HepG2 (cell line): Measurements from ENCODE around the gene TESK1. TPM values are rescaled to one million over a fixed set of nuclear protein-coding genes. Genes with fewer than 3 reads are reported as not detected.

Experiments
- KAT8 ChIP-seq: IDR thresholded peaks from 2 replicates; pipeline ENCODE4 v1.6.1; 2016; ENCODE audit warnings: missing genetic modification reagents, missing compliant biosample characterization
- MAFG ChIP-seq: sonication (generic); formaldehyde crosslinking; IDR thresholded peaks from 2 replicates; pipeline ENCODE4 v1.5.1; 2020; ENCODE audit warnings: mild to moderate bottlenecking, missing genetic modification reagents
- MBNL3 ChIP-seq: fragments of 250-450 bp; sonication (Bioruptor Pico); conservative IDR thresholded peaks from 2 replicates; pipeline ENCODE4 v1.8.0; 2022; ENCODE audit warnings: mild to moderate bottlenecking, inconsistent platforms
- PHB2 ChIP-seq: fragments of 450-650 bp; IDR thresholded peaks from 2 replicates; pipeline ENCODE4 v1.6.1; 2018; ENCODE audit not compliant: partially characterized antibody
- PRMT3 ChIP-seq: sonication (generic); formaldehyde crosslinking; IDR thresholded peaks from 2 replicates; pipeline ENCODE4 v1.8.1; 2022; ENCODE audit warnings: low read depth, mild to moderate bottlenecking, moderate library complexity, missing genetic modification reagents, borderline replicate concordance
- RAD21 ChIP-seq: fragments of 450-650 bp; formaldehyde crosslinking; IDR thresholded peaks from 2 replicates; pipeline ENCODE4 v1.5.0; 2020; ENCODE audit warnings: mild to moderate bottlenecking
- RFX1 ChIP-seq: fragments of 450-650 bp; IDR thresholded peaks from 2 replicates; pipeline ENCODE4 v1.6.1; 2017
- SATB2 ChIP-seq: sonication (generic); formaldehyde crosslinking; IDR thresholded peaks from 2 replicates; pipeline ENCODE4 v1.5.0; 2020; ENCODE audit warnings: missing genetic modification reagents
- SP2 ChIP-seq: sonication (generic); formaldehyde crosslinking; IDR thresholded peaks from 2 replicates; pipeline ENCODE4 v1.5.1; 2020; ENCODE audit warnings: mild to moderate bottlenecking, missing genetic modification reagents
- ZFP36L1 ChIP-seq: sonication (generic); formaldehyde crosslinking; IDR thresholded peaks from 2 replicates; pipeline ENCODE4 v1.8.0; 2022; ENCODE audit warnings: mild to moderate bottlenecking, missing genetic modification reagents, moderate library complexity
- ZNF431 ChIP-seq: sonication (generic); formaldehyde crosslinking; IDR thresholded peaks from 2 replicates; pipeline ENCODE4 v1.9.0; 2022; ENCODE audit warnings: missing genetic modification reagents, low read depth, mild to moderate bottlenecking, borderline replicate concordance
- ZNF598 ChIP-seq: sonication (generic); formaldehyde crosslinking; IDR thresholded peaks from 2 replicates; pipeline ENCODE4 v1.5.1; 2020; ENCODE audit warnings: mild to moderate bottlenecking, missing genetic modification reagents, borderline replicate concordance
- polyA plus RNA-seq, 8 experiments: library from polyadenylated mRNA; depleted of rRNA in 3 of 8; stranded (reverse) in 7 of 8; unstranded in 1 of 8; fragments of >200 nt; fragmentation: Illumina TruSeq in 4 of 8; extraction: Trizol in 4 of 8; gene quantifications; 2 replicates each; pipeline versions ENCODE4 v1.2.1 to v1.2.3, GENCODE V29; 2011 to 2016; ENCODE audit warnings: low read depth in 4 of 8, missing spikeins in 1 of 8, mixed read lengths in 1 of 8; ENCODE audit not compliant: insufficient read depth in 1 of 8
- total RNA-seq, 5 experiments: library from RNA; depleted of rRNA; stranded (reverse); fragments of >200 nt; fragmentation: Illumina TruSeq; extraction: Trizol; gene quantifications; 2 replicates each; pipeline ENCODE4 v1.2.3, GENCODE V29; 2016; ENCODE audit warnings: low read depth in 1 of 5
- TF ChIP-seq, protein P1 (sequence below): sonication (generic); formaldehyde crosslinking; IDR thresholded peaks from 2 replicates; pipeline ENCODE4 v1.8.1; 2023; ENCODE audit warnings: mild to moderate bottlenecking, moderate library complexity, missing genetic modification reagents
- TF ChIP-seq, protein P2 (sequence below): sonication (generic); formaldehyde crosslinking; IDR thresholded peaks from 2 replicates; pipeline ENCODE4 v1.5.0; 2020; ENCODE audit warnings: missing genetic modification reagents
- TF ChIP-seq, protein P3 (sequence below): sonication (generic); formaldehyde crosslinking; IDR thresholded peaks from 2 replicates; pipeline ENCODE4 v1.8.0; 2022; ENCODE audit warnings: missing genetic modification reagents, mild to moderate bottlenecking, borderline replicate concordance
- TF ChIP-seq, protein P4 (sequence below): sonication (generic); formaldehyde crosslinking; IDR thresholded peaks from 2 replicates; pipeline ENCODE4 v1.4.0; 2020; ENCODE audit warnings: missing genetic modification reagents
- TF ChIP-seq, protein P5 (sequence below): sonication (generic); formaldehyde crosslinking; IDR thresholded peaks from 2 replicates; pipeline ENCODE4 v1.4.0; 2020; ENCODE audit warnings: missing genetic modification reagents, borderline replicate concordance
- TF ChIP-seq, protein P6 (sequence below): sonication (generic); formaldehyde crosslinking; IDR thresholded peaks from 2 replicates; pipeline ENCODE4 v1.9.0; 2021; ENCODE audit warnings: missing genetic modification reagents, borderline replicate concordance

The TESK1 gene
- total and polyA plus RNA-seq, 2 of the 13 experiments (the other 11 are each of a cell fraction or from before 2014, with no cell fraction given) = 7.3 to 13.6 TPM

DNA sequence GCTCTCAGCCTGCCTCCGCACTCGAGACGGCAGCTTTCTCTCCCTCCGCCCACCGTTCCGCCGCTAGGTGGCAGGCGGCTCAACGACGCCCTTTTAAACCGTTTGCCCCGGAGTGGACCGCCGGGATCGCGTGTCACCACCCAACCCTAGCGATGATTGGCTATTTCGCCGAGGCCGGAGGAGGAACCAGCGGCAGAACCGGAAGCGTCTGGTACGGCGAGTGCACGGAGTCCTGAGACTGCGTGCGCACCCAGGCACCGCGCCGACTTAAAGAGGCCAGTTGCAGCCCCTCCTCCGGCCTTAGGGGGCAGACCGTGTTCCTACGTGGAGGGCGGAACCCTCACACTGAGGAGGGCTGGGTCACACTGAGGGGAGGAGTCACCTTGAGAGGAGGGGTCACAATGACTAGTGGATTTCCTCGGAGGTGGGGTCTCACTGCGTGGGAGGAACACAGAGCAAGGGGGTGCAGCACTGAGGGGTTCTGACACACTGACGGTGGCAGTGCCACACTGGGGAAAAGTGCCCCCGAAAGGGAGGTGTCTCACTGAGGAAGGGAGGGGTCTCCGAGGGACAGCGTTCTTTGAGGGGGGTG lies 980 bp upstream of the TESK1 start (continued):
- TF ChIP-seq, protein P1, sequence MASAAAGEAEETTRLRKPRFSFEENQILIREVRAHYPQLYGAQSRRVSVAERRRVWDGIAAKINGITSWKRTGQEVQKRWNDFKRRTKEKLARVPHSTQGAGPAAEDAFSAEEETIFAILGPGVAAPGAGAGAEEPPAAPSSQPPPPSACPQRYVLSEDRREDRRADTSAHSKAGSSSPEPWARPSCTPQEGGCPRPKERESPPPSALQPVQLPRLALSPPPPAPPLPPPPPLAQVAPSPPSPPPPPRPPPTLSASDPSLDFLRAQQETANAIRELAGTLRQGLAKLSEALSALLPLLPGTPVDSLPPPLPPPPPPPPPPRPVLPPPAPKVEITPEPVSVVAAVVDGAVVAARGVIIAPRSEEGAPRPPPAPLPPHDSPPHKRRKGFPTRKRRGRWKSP = peak; percentile 90
- TF ChIP-seq ZNF598 = 0 out of 2 replicates have a peak, but pooled peaks have one; percentile 54
- TF ChIP-seq SP2 (CRISPR knock-in tag) = peak; percentile 83
- no peak for TF ChIP-seq MBNL3
- TF ChIP-seq, protein P2, sequence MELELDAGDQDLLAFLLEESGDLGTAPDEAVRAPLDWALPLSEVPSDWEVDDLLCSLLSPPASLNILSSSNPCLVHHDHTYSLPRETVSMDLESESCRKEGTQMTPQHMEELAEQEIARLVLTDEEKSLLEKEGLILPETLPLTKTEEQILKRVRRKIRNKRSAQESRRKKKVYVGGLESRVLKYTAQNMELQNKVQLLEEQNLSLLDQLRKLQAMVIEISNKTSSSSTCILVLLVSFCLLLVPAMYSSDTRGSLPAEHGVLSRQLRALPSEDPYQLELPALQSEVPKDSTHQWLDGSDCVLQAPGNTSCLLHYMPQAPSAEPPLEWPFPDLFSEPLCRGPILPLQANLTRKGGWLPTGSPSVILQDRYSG (CRISPR knock-in tag) = no peak
- TF ChIP-seq, protein P3, sequence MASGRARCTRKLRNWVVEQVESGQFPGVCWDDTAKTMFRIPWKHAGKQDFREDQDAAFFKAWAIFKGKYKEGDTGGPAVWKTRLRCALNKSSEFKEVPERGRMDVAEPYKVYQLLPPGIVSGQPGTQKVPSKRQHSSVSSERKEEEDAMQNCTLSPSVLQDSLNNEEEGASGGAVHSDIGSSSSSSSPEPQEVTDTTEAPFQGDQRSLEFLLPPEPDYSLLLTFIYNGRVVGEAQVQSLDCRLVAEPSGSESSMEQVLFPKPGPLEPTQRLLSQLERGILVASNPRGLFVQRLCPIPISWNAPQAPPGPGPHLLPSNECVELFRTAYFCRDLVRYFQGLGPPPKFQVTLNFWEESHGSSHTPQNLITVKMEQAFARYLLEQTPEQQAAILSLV (CRISPR knock-in tag) = peak; percentile 3; the same call in 1 of the 2 replicates
- TF ChIP-seq, protein P4, sequence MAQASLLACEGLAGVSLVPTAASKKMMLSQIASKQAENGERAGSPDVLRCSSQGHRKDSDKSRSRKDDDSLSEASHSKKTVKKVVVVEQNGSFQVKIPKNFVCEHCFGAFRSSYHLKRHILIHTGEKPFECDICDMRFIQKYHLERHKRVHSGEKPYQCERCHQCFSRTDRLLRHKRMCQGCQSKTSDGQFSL = 0 out of 2 replicates have a peak, but pooled peaks have one; percentile 35
- TF ChIP-seq MAFG (CRISPR knock-in tag) = no peak
- TF ChIP-seq PHB2 = no peak
- no peak; the same call in none of the 2 replicates for TF ChIP-seq ZFP36L1 (CRISPR knock-in tag)
- no peak for TF ChIP-seq ZNF431 (CRISPR knock-in tag)
- peak; percentile 54; the same call in 1 of the 2 replicates for TF ChIP-seq RAD21 (CRISPR knock-in tag)
- peak; percentile 92 for TF ChIP-seq KAT8 (CRISPR knock-in tag)
- no peak for TF ChIP-seq PRMT3 (CRISPR knock-in tag)
- no peak for TF ChIP-seq RFX1
- TF ChIP-seq, protein P5, sequence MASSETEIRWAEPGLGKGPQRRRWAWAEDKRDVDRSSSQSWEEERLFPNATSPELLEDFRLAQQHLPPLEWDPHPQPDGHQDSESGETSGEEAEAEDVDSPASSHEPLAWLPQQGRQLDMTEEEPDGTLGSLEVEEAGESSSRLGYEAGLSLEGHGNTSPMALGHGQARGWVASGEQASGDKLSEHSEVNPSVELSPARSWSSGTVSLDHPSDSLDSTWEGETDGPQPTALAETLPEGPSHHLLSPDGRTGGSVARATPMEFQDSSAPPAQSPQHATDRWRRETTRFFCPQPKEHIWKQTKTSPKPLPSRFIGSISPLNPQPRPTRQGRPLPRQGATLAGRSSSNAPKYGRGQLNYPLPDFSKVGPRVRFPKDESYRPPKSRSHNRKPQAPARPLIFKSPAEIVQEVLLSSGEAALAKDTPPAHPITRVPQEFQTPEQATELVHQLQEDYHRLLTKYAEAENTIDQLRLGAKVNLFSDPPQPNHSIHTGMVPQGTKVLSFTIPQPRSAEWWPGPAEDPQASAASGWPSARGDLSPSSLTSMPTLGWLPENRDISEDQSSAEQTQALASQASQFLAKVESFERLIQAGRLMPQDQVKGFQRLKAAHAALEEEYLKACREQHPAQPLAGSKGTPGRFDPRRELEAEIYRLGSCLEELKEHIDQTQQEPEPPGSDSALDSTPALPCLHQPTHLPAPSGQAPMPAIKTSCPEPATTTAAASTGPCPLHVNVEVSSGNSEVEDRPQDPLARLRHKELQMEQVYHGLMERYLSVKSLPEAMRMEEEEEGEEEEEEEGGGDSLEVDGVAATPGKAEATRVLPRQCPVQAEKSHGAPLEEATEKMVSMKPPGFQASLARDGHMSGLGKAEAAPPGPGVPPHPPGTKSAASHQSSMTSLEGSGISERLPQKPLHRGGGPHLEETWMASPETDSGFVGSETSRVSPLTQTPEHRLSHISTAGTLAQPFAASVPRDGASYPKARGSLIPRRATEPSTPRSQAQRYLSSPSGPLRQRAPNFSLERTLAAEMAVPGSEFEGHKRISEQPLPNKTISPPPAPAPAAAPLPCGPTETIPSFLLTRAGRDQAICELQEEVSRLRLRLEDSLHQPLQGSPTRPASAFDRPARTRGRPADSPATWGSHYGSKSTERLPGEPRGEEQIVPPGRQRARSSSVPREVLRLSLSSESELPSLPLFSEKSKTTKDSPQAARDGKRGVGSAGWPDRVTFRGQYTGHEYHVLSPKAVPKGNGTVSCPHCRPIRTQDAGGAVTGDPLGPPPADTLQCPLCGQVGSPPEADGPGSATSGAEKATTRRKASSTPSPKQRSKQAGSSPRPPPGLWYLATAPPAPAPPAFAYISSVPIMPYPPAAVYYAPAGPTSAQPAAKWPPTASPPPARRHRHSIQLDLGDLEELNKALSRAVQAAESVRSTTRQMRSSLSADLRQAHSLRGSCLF (CRISPR knock-in tag) = 0 out of 2 replicates have a peak, but pooled peaks have one; percentile 34
- TF ChIP-seq SATB2 = no peak
- TF ChIP-seq, protein P6, sequence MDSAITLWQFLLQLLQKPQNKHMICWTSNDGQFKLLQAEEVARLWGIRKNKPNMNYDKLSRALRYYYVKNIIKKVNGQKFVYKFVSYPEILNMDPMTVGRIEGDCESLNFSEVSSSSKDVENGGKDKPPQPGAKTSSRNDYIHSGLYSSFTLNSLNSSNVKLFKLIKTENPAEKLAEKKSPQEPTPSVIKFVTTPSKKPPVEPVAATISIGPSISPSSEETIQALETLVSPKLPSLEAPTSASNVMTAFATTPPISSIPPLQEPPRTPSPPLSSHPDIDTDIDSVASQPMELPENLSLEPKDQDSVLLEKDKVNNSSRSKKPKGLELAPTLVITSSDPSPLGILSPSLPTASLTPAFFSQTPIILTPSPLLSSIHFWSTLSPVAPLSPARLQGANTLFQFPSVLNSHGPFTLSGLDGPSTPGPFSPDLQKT (CRISPR knock-in tag) = no peak
